Heart left ventricle (tissue), 16 donors: ENCODE measurements around the gene PAX6. TPM values are rescaled to one million over a fixed set of nuclear protein-coding genes. Genes with fewer than 3 reads are reported as not detected.

ENCODE experiments used
- ATAC-seq, 4 donors: fragments of 200-7000 bp; cut with Tn5 transposase; one replicate each; pipeline ENCODE4 v1.9.1; 2020 to 2022; ENCODE audit warnings: moderate library complexity in 4 of 4, mild to moderate bottlenecking in 3 of 4, moderate number of reproducible peaks in 1 of 4
- DNase-seq, 5 donors: peaks; one replicate each; pipeline ENCODE4 v3.0.0-alpha.2; 2020
- H3K27ac ChIP-seq, 12 donors: fragments of 200-600 bp; sonication (generic) in 4 of 12; one replicate each; pipeline versions ENCODE4 v1.5.0 to v1.8.0; 2016 to 2022; ENCODE audit warnings: mild to moderate bottlenecking in 2 of 12
- H3K27me3 ChIP-seq, 9 donors: fragments of 200-600 bp; sonication (generic) in 2 of 9; one replicate each; pipeline versions ENCODE4 v1.5.1 to v1.8.0; 2016 to 2022; ENCODE audit warnings: mild to moderate bottlenecking in 3 of 9
- H3K36me3 ChIP-seq, 9 donors: fragments of 200-600 bp; sonication (generic) in 2 of 9; one replicate each; pipeline versions ENCODE4 v1.5.0 to v1.8.0; 2018 to 2022; ENCODE audit warnings: mild to moderate bottlenecking in 2 of 9
- H3K4me1 ChIP-seq, 12 donors: fragments of 200-600 bp; sonication (generic) in 4 of 12; one replicate each; pipeline versions ENCODE4 v1.5.0 to v1.8.0; 2016 to 2022; ENCODE audit warnings: mild to moderate bottlenecking in 3 of 12
- H3K4me3 ChIP-seq, 12 donors: fragments of 200-600 bp; sonication (generic) in 4 of 12; one replicate each; pipeline versions ENCODE4 v1.5.0 to v1.8.0; 2017 to 2022; ENCODE audit warnings: mild to moderate bottlenecking in 9 of 12, moderate library complexity in 4 of 12
- H3K9me3 ChIP-seq, 12 donors: fragments of 200-600 bp; sonication (generic) in 4 of 12; one replicate each; pipeline versions ENCODE4 v1.5.0 to v1.8.0; 2016 to 2022; ENCODE audit warnings: mild to moderate bottlenecking in 1 of 12
- POLR2A ChIP-seq, 2 donors: fragments of 450-650 bp; IDR thresholded peaks; one replicate each; pipeline ENCODE4 v1.6.1; 2017; ENCODE audit warnings: antibody characterized with exemption in 2 of 2, mild to moderate bottlenecking in 2 of 2, moderate library complexity in 2 of 2
- WGBS, 4 donors: extraction: QIAGEN DNeasy Blood & Tissue Kit in 2 of 4; methylation state at CpG; one replicate each; pipeline versions ENCODE4 v1.1.5 to v1.1.7; 2013 to 2018; 5-methylcytosine and 5-hydroxymethylcytosine counted together
- intact Hi-C, 10 donors: fragments of 100-400 bp; cut with DNase I; formaldehyde crosslinking; loops; one replicate each; pipeline versions ENCODE4 v1.11.1 to v1.14.2; 2022
- polyA plus RNA-seq, 2 donors: library from polyadenylated mRNA; stranded (reverse); fragments of 200-250 nt; gene quantifications; one replicate each; pipeline ENCODE4 v1.2.3, GENCODE V29; 2013
- total RNA-seq, 9 donors: library from RNA; depleted of rRNA in 2 of 9; stranded (reverse); fragments of >200 nt in 2 of 9; fragmentation: NEBNext Ultra II Directional in 3 of 9; extraction: Animal tissue kit (Norgen Biotek cat#: 25700) in 3 of 9; gene quantifications; one replicate each; pipeline versions ENCODE4 v1.1.0 to v1.2.4, GENCODE V29; 2016 to 2023
- TF ChIP-seq, protein P1 (sequence below), 12 donors: fragments of 200-600 bp; sonication (generic) in 4 of 12; IDR thresholded peaks; one replicate each; pipeline versions ENCODE4 v1.5.0 to v1.8.0; 2018 to 2022; ENCODE audit warnings: antibody characterized with exemption in 12 of 12, mild to moderate bottlenecking in 5 of 12
- donor health status: ischemic (EF 13 %, LVEDD 7.1; RV severe dilation, severe dysfunction).
- donor health status: healthy with polysubstance abuse.
- donor health status: DM: no; HTN: yes; CAD: no.
- donor health status: DM: no; HTN: no; CAD: no.
- donor health status: ischemic (EF 25% LVEDD 6.9; RV normal size, moderate dysfunction).
- donor health status: ischemic (EF 25% LVEDD 5.7; RV mildly dilated, moderate dysfunction).
- donor health status: healthy.
- donor health status: DM: yes; HTN: yes; CAD: no.
- donor health status: ischemic (EF 35%, LVEDD 5.7; RV mildly dilated, moderate dysfunction).
- donor health status: nonischemic (EF 11% LVEDD 7.7; RV severe dilation, severe dysfunction).
- donor health status: DM: yes; HTN: yes; CAD: no.
- donor health status: PGD.
- donor health status: ischemic (EF 29% LVEDD 5.4; RV normal size, mild dysfunction).
- donor health status: nonischemic (EF 23%, LVEDD 6.1; RV moderate dilation, normal function).

PAX6 gene
- total and polyA plus RNA-seq, 11 donors, result 0.09 to 0.50 (median 0.27) TPM; not detected in 8

DNA sequence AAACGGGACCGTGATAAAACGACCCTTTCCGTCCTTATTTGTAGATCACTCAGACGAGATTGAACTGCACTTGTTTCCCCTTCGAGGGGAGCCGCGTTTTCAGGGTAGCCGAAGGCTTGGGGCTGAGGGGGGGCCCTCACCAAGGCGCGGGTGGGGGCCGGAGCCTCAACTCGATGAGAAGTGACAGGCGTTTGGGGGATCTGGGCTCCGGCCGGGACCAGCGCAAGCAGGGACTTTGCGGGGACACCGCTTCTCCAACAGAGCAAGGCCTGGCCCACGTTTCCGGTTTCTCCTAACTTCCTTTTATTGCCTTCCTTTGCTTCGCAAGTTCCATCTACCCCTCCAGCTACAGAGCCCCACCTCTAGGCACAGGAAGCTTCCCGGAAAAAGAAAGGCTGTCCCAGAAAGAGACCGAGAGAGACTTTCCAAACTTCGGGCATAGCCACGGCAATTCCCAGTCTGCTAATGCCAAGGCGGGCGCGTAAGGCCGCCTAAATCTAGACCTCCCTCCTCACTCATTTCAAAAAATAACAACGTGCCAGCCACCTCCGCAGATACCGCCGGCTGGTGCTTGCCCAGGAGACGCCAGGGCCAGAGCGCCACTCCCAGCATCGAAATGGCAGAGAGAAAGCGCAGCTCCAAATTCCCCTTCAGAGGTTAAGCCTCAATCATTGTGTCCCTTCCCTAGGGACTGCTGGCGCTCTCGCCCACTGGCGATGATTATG is 6.6 kb downstream of the PAX6 start:
- 2 to 5% (median 3%) methylated on average over 34 to 41 of the region's 41 CpGs for WGBS, 4 donors
- Histone ChIP-seq H3K36me3 (no peaks in the 10 kb centered on the region), H3K9me3 (no peaks in the 10 kb centered on the region), H3K27me3 (peaks cover 97 to 100% (median 100%) of the 10 kb centered on the region in 9 donors), H3K4me3 (peak overlapping the region in 5 of 12 donors; percentile 2 to 15 (median 4)), H3K4me1 (peaks cover 0 to 32% (median 13%) of the 10 kb centered on the region in 12 donors), H3K27ac (no peak overlapping the region)
- TF ChIP-seq, protein P1, sequence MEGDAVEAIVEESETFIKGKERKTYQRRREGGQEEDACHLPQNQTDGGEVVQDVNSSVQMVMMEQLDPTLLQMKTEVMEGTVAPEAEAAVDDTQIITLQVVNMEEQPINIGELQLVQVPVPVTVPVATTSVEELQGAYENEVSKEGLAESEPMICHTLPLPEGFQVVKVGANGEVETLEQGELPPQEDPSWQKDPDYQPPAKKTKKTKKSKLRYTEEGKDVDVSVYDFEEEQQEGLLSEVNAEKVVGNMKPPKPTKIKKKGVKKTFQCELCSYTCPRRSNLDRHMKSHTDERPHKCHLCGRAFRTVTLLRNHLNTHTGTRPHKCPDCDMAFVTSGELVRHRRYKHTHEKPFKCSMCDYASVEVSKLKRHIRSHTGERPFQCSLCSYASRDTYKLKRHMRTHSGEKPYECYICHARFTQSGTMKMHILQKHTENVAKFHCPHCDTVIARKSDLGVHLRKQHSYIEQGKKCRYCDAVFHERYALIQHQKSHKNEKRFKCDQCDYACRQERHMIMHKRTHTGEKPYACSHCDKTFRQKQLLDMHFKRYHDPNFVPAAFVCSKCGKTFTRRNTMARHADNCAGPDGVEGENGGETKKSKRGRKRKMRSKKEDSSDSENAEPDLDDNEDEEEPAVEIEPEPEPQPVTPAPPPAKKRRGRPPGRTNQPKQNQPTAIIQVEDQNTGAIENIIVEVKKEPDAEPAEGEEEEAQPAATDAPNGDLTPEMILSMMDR (IDR thresholded peaks at IDR 0.05), result no peak
- no peak for TF ChIP-seq POLR2A (IDR thresholded peaks at IDR 0.05)
- peak in 1 of 5 donors; percentile 14 for DNase-seq
- ATAC-seq, result no peak
- intact Hi-C loops, result no loop called here

DNA sequence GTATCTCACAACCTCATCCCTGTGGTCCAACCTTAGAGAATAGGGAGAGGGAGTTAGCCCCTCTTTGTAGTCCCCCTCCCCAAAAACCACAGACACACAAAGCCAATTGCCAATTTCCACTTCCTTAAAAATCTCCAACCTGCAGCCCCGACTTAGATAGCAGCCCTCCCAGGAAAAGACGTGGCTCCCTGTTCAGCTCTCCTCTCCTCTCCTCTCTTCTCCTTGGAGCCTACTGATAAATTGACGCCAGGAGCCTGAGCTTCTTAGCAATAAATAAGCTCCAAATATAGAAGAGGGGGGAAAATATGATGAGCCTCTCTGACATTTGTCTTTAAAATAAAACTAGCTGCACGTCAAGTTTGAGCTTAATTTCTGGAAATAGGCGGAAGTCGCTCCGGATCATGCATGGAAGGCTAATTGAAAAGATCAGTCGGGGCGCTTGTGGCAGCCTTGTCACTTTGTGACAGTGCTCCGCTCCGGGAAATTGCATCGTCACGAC is 7.3 kb downstream of the PAX6 start:
- Histone ChIP-seq H3K27ac (no peak overlapping the region), H3K4me1 (peaks cover 0 to 38% (median 17%) of the 10 kb centered on the region in 12 donors), H3K36me3 (no peaks in the 10 kb centered on the region), H3K27me3 (peaks cover 97 to 100% (median 100%) of the 10 kb centered on the region in 9 donors), H3K9me3 (no peaks in the 10 kb centered on the region), H3K4me3 (peak overlapping the region in 1 of 12 donors; percentile 15)
- TF ChIP-seq, protein P1 (IDR thresholded peaks at IDR 0.05), result no peak
- no peak for TF ChIP-seq POLR2A (IDR thresholded peaks at IDR 0.05)
- DNase-seq, result no peak
- ATAC-seq, result no peak
- intact Hi-C loops, result no loop called here
- WGBS, 4 donors, result 5 to 11% (median 7%) methylated on average over 13 of the region's 13 CpGs

DNA sequence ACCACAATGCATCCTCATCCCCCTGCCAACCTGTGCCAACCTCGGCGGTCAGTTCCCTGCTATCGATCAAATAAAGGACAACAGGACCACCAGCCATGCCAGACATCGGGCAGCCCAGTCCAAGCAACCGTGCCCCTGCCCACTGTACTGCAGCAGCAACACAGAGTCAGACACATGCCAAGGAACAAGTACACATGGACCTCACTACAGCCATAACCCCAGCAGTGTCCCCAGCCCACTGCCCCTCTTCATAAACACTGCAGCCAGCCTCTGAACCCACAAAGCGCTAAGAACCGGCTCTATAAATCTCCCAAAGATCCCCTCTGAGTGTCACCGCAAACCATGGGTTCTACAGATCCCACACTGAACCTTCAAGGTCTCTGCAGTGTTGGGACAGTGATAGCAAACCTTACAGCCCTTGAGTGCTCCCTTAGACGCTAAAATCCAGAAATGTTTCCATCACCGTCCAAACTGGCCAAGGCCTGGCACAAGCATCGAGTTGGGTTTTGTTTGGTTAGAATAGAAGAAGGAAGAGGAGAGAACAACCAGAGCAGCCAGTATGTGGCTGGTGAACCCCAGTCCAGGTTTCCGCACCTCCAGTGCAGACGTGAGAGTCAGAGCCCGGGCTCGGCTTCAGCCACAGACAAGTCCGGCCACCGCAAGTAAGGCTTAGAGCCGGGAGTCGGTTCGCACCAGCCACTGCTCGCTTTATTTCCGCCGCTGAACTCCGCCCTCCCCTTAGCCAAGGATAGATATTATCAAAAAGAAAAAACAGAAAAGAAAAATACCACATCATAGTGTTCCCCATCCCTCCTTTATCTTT is 7.9 kb downstream of the PAX6 start:
- no peak overlapping the region for H3K27ac ChIP-seq
- peaks cover 0 to 44% (median 23%) of the 10 kb centered on the region in 12 donors for H3K4me1 ChIP-seq
- TF ChIP-seq, protein P1 (IDR thresholded peaks at IDR 0.05), result no peak
- TF ChIP-seq POLR2A (IDR thresholded peaks at IDR 0.05), result no peak
- no peaks in the 10 kb centered on the region for H3K36me3 ChIP-seq
- H3K4me3 ChIP-seq, result no peak overlapping the region
- H3K27me3 ChIP-seq, result peaks cover 97 to 100% (median 100%) of the 10 kb centered on the region in 9 donors
- 5 to 9% (median 7%) methylated on average over 24 of the region's 24 CpGs for WGBS, 4 donors
- ATAC-seq (no peak), DNase-seq (peak in 1 of 5 donors; percentile 8)
- intact Hi-C loops, result no loop called here
- H3K9me3 ChIP-seq, result no peaks in the 10 kb centered on the region

DNA sequence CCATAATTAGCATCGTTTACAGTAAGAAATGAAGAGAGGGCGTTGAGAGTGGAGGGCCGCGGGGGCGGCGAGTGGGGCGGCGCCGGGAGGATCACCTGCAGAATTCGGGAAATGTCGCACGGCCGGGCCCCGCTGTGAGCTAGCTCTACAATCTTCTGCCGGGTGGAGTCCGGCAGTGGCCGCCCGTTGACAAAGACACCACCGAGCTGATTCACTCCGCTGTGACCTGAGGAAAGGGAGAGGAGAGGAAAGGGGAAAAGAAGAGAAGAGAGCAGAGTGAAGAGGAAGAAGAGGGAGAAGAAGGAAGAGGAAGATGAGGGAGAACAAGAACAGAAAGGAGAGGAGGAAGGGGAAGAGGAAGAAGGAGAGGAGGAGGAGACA is 8.5 kb downstream of the PAX6 start:
- intact Hi-C loops, result no loop called here
- DNase-seq (peak in 2 of 5 donors; percentile 12 to 28), ATAC-seq (no peak)
- Histone ChIP-seq H3K9me3 (no peaks in the 10 kb centered on the region), H3K4me1 (peaks cover 0 to 50% (median 23%) of the 10 kb centered on the region in 12 donors), H3K27me3 (peaks cover 94 to 100% (median 100%) of the 10 kb centered on the region in 9 donors), H3K4me3 (no peak overlapping the region), H3K36me3 (no peaks in the 10 kb centered on the region), H3K27ac (no peak overlapping the region)
- 4 to 8% (median 6%) methylated on average over 20 of the region's 20 CpGs for WGBS, 4 donors
- TF ChIP-seq POLR2A (IDR thresholded peaks at IDR 0.05), result no peak
- TF ChIP-seq, protein P1 (IDR thresholded peaks at IDR 0.05), result no peak
